ENCODE measurements around the gene ATP5PB.
A peak's percentile ranks its signal among the peaks of the same experiment; 100 is the strongest.

ATP5PB gene

GRCh38 chr1:111448918-111449702, at the start of gene ATP5PB, which contains the start of gene WDR77:
ATP5PB (plus strand) TSS chr1:111449464; CDS start chr1:111449542, 78 bp downstream.
WDR77 (minus strand) TSS chr1:111449256; CDS start chr1:111449169, 87 bp downstream.
- DNase-seq (ENCODE audit: low spot score) = peak; percentile 95

GRCh38 chr1:111399792-111400610, 49.3 kb upstream of the ATP5PB start:
- DNase-seq (ENCODE audit: low spot score) = peak; percentile 49

GRCh38 chr1:111402083-111402482, 47.2 kb upstream of the ATP5PB start:
- DNase-seq (ENCODE audit: low spot score) = no peak

GRCh38 chr1:111404588-111404987, 44.7 kb upstream of the ATP5PB start:
- no peak for DNase-seq (ENCODE audit: low spot score)

- no peak for DNase-seq (ENCODE audit: low spot score)
Observed at GRCh38 chr1:111406321-111406768, 42.9 kb upstream of the ATP5PB start.

- DNase-seq (ENCODE audit: low spot score) = no peak
Observed at GRCh38 chr1:111407301-111407700, 42.0 kb upstream of the ATP5PB start.

GRCh38 chr1:111412839-111413238, 36.4 kb upstream of the ATP5PB start:
- no peak for DNase-seq (ENCODE audit: low spot score)

GRCh38 chr1:111414756-111415155, 34.5 kb upstream of the ATP5PB start:
- DNase-seq (ENCODE audit: low spot score) = no peak

GRCh38 chr1:111415461-111415860, 33.8 kb upstream of the ATP5PB start:
- DNase-seq (ENCODE audit: low spot score) = no peak

- DNase-seq (ENCODE audit: low spot score) = no peak
Observed at GRCh38 chr1:111417755-111418154, 31.5 kb upstream of the ATP5PB start.

GRCh38 chr1:111419037-111419436, 30.2 kb upstream of the ATP5PB start:
- DNase-seq (ENCODE audit: low spot score) = no peak

GRCh38 chr1:111420377-111420776, 28.9 kb upstream of the ATP5PB start:
- no peak for DNase-seq (ENCODE audit: low spot score)

GRCh38 chr1:111422546-111423391, 26.5 kb upstream of the ATP5PB start:
- DNase-seq (ENCODE audit: low spot score) = no peak

- DNase-seq (ENCODE audit: low spot score) = no peak
Observed at GRCh38 chr1:111424281-111424680, 25.0 kb upstream of the ATP5PB start.

- no peak for DNase-seq (ENCODE audit: low spot score)
Observed at GRCh38 chr1:111436726-111437125, 12.5 kb upstream of the ATP5PB start.

GRCh38 chr1:111439461-111440351, 9.6 kb upstream of the ATP5PB start:
- no peak for DNase-seq (ENCODE audit: low spot score)

- DNase-seq (ENCODE audit: low spot score) = peak; percentile 58
Observed at GRCh38 chr1:111441573-111442192, 7.6 kb upstream of the ATP5PB start.

- DNase-seq (ENCODE audit: low spot score) = no peak
Observed at GRCh38 chr1:111442457-111442856, 6.8 kb upstream of the ATP5PB start.

GRCh38 chr1:111444031-111444430, 5.2 kb upstream of the ATP5PB start:
- no peak for DNase-seq (ENCODE audit: low spot score)

GRCh38 chr1:111446546-111446945, 2.7 kb upstream of the ATP5PB start:
- DNase-seq (ENCODE audit: low spot score) = no peak

Data from D341Med (cell line).